ENCODE data around the gene ECPAS.

DNA sequence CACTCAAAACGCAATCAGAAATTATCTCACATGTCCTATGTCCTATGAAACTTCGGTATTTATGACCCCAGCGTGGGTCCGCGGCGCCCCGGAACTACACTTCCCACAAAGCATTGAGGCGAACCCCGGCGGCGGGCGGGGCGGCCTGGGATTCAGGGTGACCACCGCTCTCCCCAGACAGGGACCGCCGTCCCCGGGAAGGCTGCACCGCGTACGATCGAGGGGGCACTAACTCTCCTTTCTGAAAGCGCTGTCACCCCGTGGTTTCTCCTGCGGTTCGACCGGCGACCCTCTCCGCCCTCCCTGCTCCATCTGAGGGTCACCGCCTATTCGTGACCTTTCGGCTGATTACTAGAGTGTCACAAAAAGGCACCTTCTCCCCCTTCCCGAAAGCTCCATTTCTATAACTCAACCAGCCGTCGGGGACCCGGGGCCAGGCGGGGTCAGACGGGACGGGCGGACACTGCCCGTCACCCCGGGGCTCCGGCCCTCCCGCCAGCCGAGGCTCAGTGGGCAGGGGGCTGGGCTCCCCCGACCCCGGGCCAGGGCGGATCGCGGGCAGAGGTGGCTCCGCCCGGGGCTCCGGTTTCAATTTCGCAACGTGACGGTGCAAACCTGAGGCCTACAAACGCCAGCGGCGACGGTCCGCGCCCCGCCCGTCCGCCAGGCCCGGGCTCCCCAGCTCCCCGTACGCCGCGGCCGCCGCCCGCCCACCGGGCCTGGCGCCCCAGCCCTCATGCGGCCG, 1.3 kb downstream of the ECPAS start:
- TF ChIP-seq, protein P1, sequence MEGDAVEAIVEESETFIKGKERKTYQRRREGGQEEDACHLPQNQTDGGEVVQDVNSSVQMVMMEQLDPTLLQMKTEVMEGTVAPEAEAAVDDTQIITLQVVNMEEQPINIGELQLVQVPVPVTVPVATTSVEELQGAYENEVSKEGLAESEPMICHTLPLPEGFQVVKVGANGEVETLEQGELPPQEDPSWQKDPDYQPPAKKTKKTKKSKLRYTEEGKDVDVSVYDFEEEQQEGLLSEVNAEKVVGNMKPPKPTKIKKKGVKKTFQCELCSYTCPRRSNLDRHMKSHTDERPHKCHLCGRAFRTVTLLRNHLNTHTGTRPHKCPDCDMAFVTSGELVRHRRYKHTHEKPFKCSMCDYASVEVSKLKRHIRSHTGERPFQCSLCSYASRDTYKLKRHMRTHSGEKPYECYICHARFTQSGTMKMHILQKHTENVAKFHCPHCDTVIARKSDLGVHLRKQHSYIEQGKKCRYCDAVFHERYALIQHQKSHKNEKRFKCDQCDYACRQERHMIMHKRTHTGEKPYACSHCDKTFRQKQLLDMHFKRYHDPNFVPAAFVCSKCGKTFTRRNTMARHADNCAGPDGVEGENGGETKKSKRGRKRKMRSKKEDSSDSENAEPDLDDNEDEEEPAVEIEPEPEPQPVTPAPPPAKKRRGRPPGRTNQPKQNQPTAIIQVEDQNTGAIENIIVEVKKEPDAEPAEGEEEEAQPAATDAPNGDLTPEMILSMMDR (conservative IDR thresholded peaks at IDR 0.05), result no peak
- no peak for TF ChIP-seq EZH2 (IDR thresholded peaks at IDR 0.05; ENCODE audit: low read depth)

Measured in PC-9 (cell line).